DOHH2 (cell line): ENCODE results near the gene FOXN4.

Experiments
- H3F3A ChIP-seq: fragments of 200-600 bp; sonication (generic), shearing (Covaris generic); 2 replicates; pipeline ENCODE4 v1.6.0; 2016; ENCODE audit warnings: antibody characterized with exemption, mild to moderate bottlenecking; ENCODE audit not compliant: control insufficient read depth, insufficient read depth
- H3K27ac ChIP-seq: fragments of 200-600 bp; sonication (generic); 2 replicates; pipeline ENCODE4 v1.5.1; 2014; ENCODE audit warnings: low read depth, mild to moderate bottlenecking, low read length, moderate library complexity
- H3K27me3 ChIP-seq: fragments of 200-600 bp; sonication (generic); 2 replicates; pipeline ENCODE4 v1.6.1; 2014; ENCODE audit warnings: mild to moderate bottlenecking, low read length, mixed read lengths; ENCODE audit not compliant: control insufficient read depth
- H3K36me3 ChIP-seq: fragments of 200-600 bp; sonication (generic); 2 replicates; pipeline ENCODE4 v1.6.1; 2014; ENCODE audit warnings: mild to moderate bottlenecking, low read length, moderate library complexity, mixed read lengths; ENCODE audit not compliant: control insufficient read depth
- H3K4me1 ChIP-seq: fragments of 200-600 bp; sonication (generic); 2 replicates; pipeline ENCODE4 v1.6.1; 2014; ENCODE audit warnings: mild to moderate bottlenecking, low read length, mixed read lengths; ENCODE audit not compliant: control insufficient read depth
- H3K4me2 ChIP-seq: fragments of 200-600 bp; sonication (generic); 2 replicates; pipeline ENCODE4 v1.6.0; 2014; ENCODE audit warnings: mild to moderate bottlenecking, low read length, moderate library complexity
- H3K4me3 ChIP-seq: fragments of 200-600 bp; sonication (generic); 2 replicates; pipeline ENCODE4 v1.5.1; 2014; ENCODE audit warnings: mild to moderate bottlenecking, low read length, mixed read lengths
- H3K79me2 ChIP-seq: fragments of 200-600 bp; sonication (generic); 2 replicates; pipeline ENCODE4 v1.6.1; 2014; ENCODE audit warnings: mild to moderate bottlenecking, low read length, mixed read lengths; ENCODE audit not compliant: control insufficient read depth
- H3K9me2 ChIP-seq: fragments of 200-600 bp; sonication (generic); replicated peaks from 2 replicates; pipeline ENCODE4 v1.6.1; 2014; ENCODE audit warnings: mild to moderate bottlenecking, low read length, mixed read lengths; ENCODE audit not compliant: control insufficient read depth
- H3K9me3 ChIP-seq: fragments of 200-600 bp; sonication (generic); 2 replicates; pipeline ENCODE4 v1.6.1; 2014; ENCODE audit warnings: antibody characterized with exemption, low read length, mixed read lengths; ENCODE audit not compliant: control insufficient read depth, insufficient read depth
- H4K20me1 ChIP-seq: fragments of 200-600 bp; sonication (generic); 2 replicates; pipeline ENCODE4 v1.6.0; 2014; ENCODE audit warnings: low read depth, mild to moderate bottlenecking, antibody characterized with exemption, low read length, moderate library complexity; ENCODE audit not compliant: control insufficient read depth, insufficient read depth
- EZH2phosphoT487 ChIP-seq: fragments of 200-600 bp; sonication (generic); IDR thresholded peaks from 2 replicates; pipeline ENCODE4 v1.6.1; 2017; ENCODE audit warnings: borderline replicate concordance, mild to moderate bottlenecking, antibody characterized with exemption, low read length, moderate library complexity, mixed read lengths
- TF ChIP-seq, protein P1 (sequence below): fragments of 200-600 bp; sonication (generic); IDR thresholded peaks from one replicate; pipeline ENCODE4 v1.5.1; 2014; ENCODE audit warnings: antibody characterized with exemption, mild to moderate bottlenecking, low read depth, low read length; ENCODE audit not compliant: poor library complexity, severe bottlenecking

FOXN4 gene

GRCh38 chr12:109271418-109271817 is 37.7 kb downstream of the FOXN4 start:
- Histone ChIP-seq H3K36me3 (no peaks in the 10 kb centered on the region), H4K20me1 (no peaks in the 10 kb centered on the region), H3K27ac (no peak overlapping the region), H3F3A (no peaks in the 10 kb centered on the region), H3K27me3 (no peaks in the 10 kb centered on the region), H3K79me2 (no peaks in the 10 kb centered on the region), H3K4me3 (no peak overlapping the region), H3K4me2 (no peak overlapping the region), H3K9me2 (no peaks in the 10 kb centered on the region), H3K4me1 (no peaks in the 10 kb centered on the region), H3K9me3 (no peaks in the 10 kb centered on the region)
- no peak for TF ChIP-seq EZH2phosphoT487
- TF ChIP-seq, protein P1, sequence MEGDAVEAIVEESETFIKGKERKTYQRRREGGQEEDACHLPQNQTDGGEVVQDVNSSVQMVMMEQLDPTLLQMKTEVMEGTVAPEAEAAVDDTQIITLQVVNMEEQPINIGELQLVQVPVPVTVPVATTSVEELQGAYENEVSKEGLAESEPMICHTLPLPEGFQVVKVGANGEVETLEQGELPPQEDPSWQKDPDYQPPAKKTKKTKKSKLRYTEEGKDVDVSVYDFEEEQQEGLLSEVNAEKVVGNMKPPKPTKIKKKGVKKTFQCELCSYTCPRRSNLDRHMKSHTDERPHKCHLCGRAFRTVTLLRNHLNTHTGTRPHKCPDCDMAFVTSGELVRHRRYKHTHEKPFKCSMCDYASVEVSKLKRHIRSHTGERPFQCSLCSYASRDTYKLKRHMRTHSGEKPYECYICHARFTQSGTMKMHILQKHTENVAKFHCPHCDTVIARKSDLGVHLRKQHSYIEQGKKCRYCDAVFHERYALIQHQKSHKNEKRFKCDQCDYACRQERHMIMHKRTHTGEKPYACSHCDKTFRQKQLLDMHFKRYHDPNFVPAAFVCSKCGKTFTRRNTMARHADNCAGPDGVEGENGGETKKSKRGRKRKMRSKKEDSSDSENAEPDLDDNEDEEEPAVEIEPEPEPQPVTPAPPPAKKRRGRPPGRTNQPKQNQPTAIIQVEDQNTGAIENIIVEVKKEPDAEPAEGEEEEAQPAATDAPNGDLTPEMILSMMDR: no peak

DNA sequence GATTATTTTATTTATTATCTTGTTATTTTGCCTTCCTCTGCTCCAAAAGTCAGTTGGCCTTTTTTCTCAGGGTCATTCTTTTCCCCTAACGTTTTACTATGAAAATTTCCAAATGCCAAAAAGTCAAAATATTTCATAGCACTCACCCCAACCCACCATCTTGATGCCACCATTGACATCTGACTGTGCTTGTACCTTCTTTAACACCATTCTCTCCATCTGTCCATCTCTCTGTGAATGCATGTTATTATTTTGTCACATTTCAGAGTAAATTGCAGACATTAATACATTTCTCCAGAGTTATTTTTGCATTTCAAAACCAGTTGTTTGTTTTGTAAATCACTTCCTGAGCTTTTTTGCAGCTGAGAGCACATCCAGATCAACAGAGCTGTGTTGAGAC is 38.6 kb downstream of the FOXN4 start:
- TF ChIP-seq, protein P1: no peak
- TF ChIP-seq EZH2phosphoT487: no peak
- Histone ChIP-seq H4K20me1 (no peaks in the 10 kb centered on the region), H3K4me1 (no peaks in the 10 kb centered on the region), H3K9me2 (no peaks in the 10 kb centered on the region), H3K79me2 (no peaks in the 10 kb centered on the region), H3K4me3 (no peak overlapping the region), H3K9me3 (no peaks in the 10 kb centered on the region), H3K27ac (no peak overlapping the region), H3F3A (no peaks in the 10 kb centered on the region), H3K27me3 (no peaks in the 10 kb centered on the region), H3K36me3 (no peaks in the 10 kb centered on the region), H3K4me2 (no peak overlapping the region)

DNA sequence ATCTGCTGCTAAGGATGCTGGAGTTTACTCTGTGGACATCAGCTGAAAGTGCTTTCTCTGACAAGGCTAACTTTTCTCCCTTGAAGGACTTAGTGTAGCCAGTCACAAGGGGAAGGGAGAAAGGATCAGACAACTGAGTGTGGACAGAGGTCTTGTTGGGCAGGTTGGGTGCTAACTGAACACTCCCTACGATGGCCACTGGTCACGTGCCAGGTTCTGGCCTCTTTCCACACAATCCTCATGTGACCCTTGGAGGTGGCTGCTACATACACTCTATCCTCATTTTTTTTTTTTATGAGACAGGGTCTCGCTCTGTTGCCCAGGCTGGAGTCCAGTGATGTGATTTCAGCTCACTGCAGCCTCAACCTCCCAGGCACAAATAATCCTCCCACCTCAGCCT is 39.7 kb downstream of the FOXN4 start:
- no peak overlapping the region for H3K4me2 ChIP-seq
- H3K9me2 ChIP-seq: no peaks in the 10 kb centered on the region
- no peaks in the 10 kb centered on the region for H3F3A ChIP-seq
- H3K27ac ChIP-seq: no peak overlapping the region
- H3K27me3 ChIP-seq: no peaks in the 10 kb centered on the region
- H3K79me2 ChIP-seq: no peaks in the 10 kb centered on the region
- H3K4me1 ChIP-seq: no peaks in the 10 kb centered on the region
- no peak overlapping the region for H3K4me3 ChIP-seq
- H3K36me3 ChIP-seq: no peaks in the 10 kb centered on the region
- no peaks in the 10 kb centered on the region for H3K9me3 ChIP-seq
- TF ChIP-seq, protein P1: no peak
- TF ChIP-seq EZH2phosphoT487: no peak
- H4K20me1 ChIP-seq: no peaks in the 10 kb centered on the region

DNA sequence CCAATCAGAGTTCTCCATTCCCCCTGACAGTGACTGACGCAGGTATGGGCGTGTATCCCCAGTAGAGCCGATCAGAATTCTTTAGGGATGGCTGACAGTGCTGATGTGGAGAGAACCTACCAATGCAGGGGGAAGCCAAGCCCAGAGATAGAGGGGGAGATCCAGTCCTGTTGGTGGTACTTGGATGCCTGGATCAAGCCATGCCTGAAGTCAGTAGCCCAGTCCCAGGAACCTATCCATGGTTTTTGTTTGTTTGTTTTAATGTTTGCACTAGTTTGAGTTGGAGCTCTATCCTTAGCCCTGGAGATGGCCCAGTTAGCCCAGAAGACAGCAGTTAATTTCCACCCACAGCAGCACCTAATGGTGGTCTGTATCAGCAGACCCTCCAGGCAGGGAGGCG is 40.2 kb downstream of the FOXN4 start:
- H3K4me2 ChIP-seq: no peak overlapping the region
- no peak for TF ChIP-seq EZH2phosphoT487
- TF ChIP-seq, protein P1: no peak
- H3K9me2 ChIP-seq: no peaks in the 10 kb centered on the region
- H4K20me1 ChIP-seq: no peaks in the 10 kb centered on the region
- no peak overlapping the region for H3K27ac ChIP-seq
- no peaks in the 10 kb centered on the region for H3K9me3 ChIP-seq
- H3K36me3 ChIP-seq: no peaks in the 10 kb centered on the region
- H3K79me2 ChIP-seq: no peaks in the 10 kb centered on the region
- H3K27me3 ChIP-seq: no peaks in the 10 kb centered on the region
- H3K4me1 ChIP-seq: no peaks in the 10 kb centered on the region
- no peaks in the 10 kb centered on the region for H3F3A ChIP-seq
- no peak overlapping the region for H3K4me3 ChIP-seq
